ENCODE data around the gene DPM2. TPM values are rescaled to one million over a fixed set of nuclear protein-coding genes. Genes with fewer than 3 reads are reported as not detected.

The DPM2 gene
- total RNA-seq, 1 donor from 2014 or later, result 9.1 TPM

- peak overlapping the region; percentile 86 for H3K27ac ChIP-seq
- peaks cover 26% of the 10 kb centered on the region for H3K4me1 Mint-ChIP-seq
- peak; percentile 56 for DNase-seq (ENCODE audit: low spot score)
These were observed 22.9 kb upstream of the DPM2 start for GRCh38 chr9:127960410-127961154.

DNA sequence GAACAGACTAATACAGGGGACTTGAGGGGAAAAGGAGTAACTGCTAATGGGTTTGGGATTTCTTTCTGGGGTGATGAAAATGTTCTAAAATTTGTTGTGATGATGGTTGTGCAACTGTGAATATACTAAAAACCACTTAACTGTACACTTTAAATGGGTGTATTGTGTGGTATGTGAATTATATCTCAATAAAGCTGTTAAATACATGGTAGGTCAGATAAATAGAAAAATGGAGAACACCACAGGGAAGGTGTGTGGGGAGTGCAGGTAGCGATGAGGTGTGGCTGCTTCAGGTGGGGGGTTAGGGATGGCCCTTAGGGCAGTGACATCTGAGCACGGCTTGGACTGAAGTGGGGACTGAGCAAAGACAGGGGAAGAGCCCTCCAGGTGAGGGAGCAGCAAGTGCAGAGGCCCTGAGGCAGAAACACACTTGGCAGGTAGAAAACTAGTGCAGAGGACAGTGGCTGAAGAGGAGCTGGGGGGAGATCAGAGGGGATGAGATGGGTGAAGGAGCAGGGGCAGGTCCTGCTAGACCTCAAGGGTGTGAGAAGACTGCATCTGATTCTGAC, 22.3 kb upstream of the DPM2 start:
- peaks cover 99% of the 10 kb centered on the region for H3K79me2 ChIP-seq (ENCODE audit: low read depth)
- peaks cover 12% of the 10 kb centered on the region for H3K4me1 ChIP-seq

More at GRCh38 chr9:127960410-127961154, 22.9 kb upstream of the DPM2 start:
- Histone ChIP-seq H3K9ac (no peak overlapping the region), H3K4me2 (peak overlapping the region; percentile 40), H3K36me3 (no peaks in the 10 kb centered on the region), H3K4me3 (no peak overlapping the region), H4K20me1 (ENCODE audit: low read depth) (peaks cover 99% of the 10 kb centered on the region), H3K27me3 (no peaks in the 10 kb centered on the region), H2AFZ (replicated peaks) (no peak overlapping the region), H3K9me3 (ENCODE audit: low read depth) (no peaks in the 10 kb centered on the region), H3F3A (ENCODE audit: low read depth) (peaks cover 16% of the 10 kb centered on the region), H3K79me2 (ENCODE audit: low read depth) (peaks cover 98% of the 10 kb centered on the region), H3K4me1 (peaks cover 12% of the 10 kb centered on the region)
- TF ChIP-seq EZH2phosphoT487 (IDR thresholded peaks at IDR 0.05), result no peak
- TF ChIP-seq, protein P1, sequence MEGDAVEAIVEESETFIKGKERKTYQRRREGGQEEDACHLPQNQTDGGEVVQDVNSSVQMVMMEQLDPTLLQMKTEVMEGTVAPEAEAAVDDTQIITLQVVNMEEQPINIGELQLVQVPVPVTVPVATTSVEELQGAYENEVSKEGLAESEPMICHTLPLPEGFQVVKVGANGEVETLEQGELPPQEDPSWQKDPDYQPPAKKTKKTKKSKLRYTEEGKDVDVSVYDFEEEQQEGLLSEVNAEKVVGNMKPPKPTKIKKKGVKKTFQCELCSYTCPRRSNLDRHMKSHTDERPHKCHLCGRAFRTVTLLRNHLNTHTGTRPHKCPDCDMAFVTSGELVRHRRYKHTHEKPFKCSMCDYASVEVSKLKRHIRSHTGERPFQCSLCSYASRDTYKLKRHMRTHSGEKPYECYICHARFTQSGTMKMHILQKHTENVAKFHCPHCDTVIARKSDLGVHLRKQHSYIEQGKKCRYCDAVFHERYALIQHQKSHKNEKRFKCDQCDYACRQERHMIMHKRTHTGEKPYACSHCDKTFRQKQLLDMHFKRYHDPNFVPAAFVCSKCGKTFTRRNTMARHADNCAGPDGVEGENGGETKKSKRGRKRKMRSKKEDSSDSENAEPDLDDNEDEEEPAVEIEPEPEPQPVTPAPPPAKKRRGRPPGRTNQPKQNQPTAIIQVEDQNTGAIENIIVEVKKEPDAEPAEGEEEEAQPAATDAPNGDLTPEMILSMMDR (IDR thresholded peaks at IDR 0.05), result no peak
- no peak for TF ChIP-seq EZH2 (IDR thresholded peaks at IDR 0.05)
- peak overlapping the region; percentile 39 for H3K4me3 Mint-ChIP-seq
- no peak overlapping the region for H3K27ac Mint-ChIP-seq
- peaks cover 9% of the 10 kb centered on the region for H3K36me3 Mint-ChIP-seq
- peaks cover 5% of the 10 kb centered on the region for H3K9me3 Mint-ChIP-seq
- peaks cover 2% of the 10 kb centered on the region for H3K27me3 Mint-ChIP-seq (ENCODE audit: insufficient read depth, low read depth)

GRCh38 chr9:127959398-127959797, 21.7 kb upstream of the DPM2 start:
- Histone ChIP-seq H3F3A (ENCODE audit: low read depth) (peaks cover 16% of the 10 kb centered on the region), H3K27me3 (no peaks in the 10 kb centered on the region), H4K20me1 (ENCODE audit: low read depth) (peaks cover 99% of the 10 kb centered on the region), H3K27ac (no peak overlapping the region), H3K9ac (no peak overlapping the region), H3K36me3 (no peaks in the 10 kb centered on the region), H3K9me3 (ENCODE audit: low read depth) (no peaks in the 10 kb centered on the region), H2AFZ (replicated peaks) (no peak overlapping the region), H3K79me2 (ENCODE audit: low read depth) (peaks cover 100% of the 10 kb centered on the region), H3K4me2 (no peak overlapping the region), H3K4me3 (no peak overlapping the region), H3K4me1 (peaks cover 12% of the 10 kb centered on the region)
- peaks cover 9% of the 10 kb centered on the region for H3K36me3 Mint-ChIP-seq
- peaks cover 24% of the 10 kb centered on the region for H3K4me1 Mint-ChIP-seq
- no peak for DNase-seq (ENCODE audit: low spot score)
- peaks cover 2% of the 10 kb centered on the region for H3K27me3 Mint-ChIP-seq (ENCODE audit: insufficient read depth, low read depth)
- no peak overlapping the region for H3K4me3 Mint-ChIP-seq
- TF ChIP-seq, protein P1 (IDR thresholded peaks at IDR 0.05), result no peak
- TF ChIP-seq EZH2 (IDR thresholded peaks at IDR 0.05) (no peak), EZH2phosphoT487 (IDR thresholded peaks at IDR 0.05) (no peak)
- no peak overlapping the region for H3K27ac Mint-ChIP-seq
- H3K9me3 Mint-ChIP-seq, result peaks cover 5% of the 10 kb centered on the region

More for the DNA sequence above, 22.3 kb upstream of the DPM2 start:
- Mint-ChIP-seq H3K4me3 (peak overlapping the region; percentile 39), H3K27me3 (ENCODE audit: insufficient read depth, low read depth) (peaks cover 2% of the 10 kb centered on the region), H3K9me3 (peaks cover 5% of the 10 kb centered on the region), H3K27ac (no peak overlapping the region), H3K36me3 (peaks cover 9% of the 10 kb centered on the region), H3K4me1 (peaks cover 24% of the 10 kb centered on the region)
- Histone ChIP-seq H3K27me3 (no peaks in the 10 kb centered on the region), H3K4me2 (peak overlapping the region; percentile 40), H3K4me3 (no peak overlapping the region), H4K20me1 (ENCODE audit: low read depth) (peaks cover 99% of the 10 kb centered on the region), H3K27ac (peak overlapping the region; percentile 86), H3F3A (ENCODE audit: low read depth) (peaks cover 16% of the 10 kb centered on the region), H3K9me3 (ENCODE audit: low read depth) (no peaks in the 10 kb centered on the region), H3K9ac (no peak overlapping the region), H2AFZ (replicated peaks) (no peak overlapping the region), H3K36me3 (no peaks in the 10 kb centered on the region)
- no peak for DNase-seq (ENCODE audit: low spot score)
- TF ChIP-seq EZH2phosphoT487 (IDR thresholded peaks at IDR 0.05) (no peak), EZH2 (IDR thresholded peaks at IDR 0.05) (no peak)
- TF ChIP-seq, protein P1 (IDR thresholded peaks at IDR 0.05), result no peak
